Measurements from ENCODE around the gene TCIRG1. TPM values are rescaled to one million over a fixed set of nuclear protein-coding genes. Genes with fewer than 3 reads are reported as not detected.

The TCIRG1 gene
- total and polyA plus RNA-seq, 2 experiments from 2014 or later = 77.4 to 125 TPM

DNA sequence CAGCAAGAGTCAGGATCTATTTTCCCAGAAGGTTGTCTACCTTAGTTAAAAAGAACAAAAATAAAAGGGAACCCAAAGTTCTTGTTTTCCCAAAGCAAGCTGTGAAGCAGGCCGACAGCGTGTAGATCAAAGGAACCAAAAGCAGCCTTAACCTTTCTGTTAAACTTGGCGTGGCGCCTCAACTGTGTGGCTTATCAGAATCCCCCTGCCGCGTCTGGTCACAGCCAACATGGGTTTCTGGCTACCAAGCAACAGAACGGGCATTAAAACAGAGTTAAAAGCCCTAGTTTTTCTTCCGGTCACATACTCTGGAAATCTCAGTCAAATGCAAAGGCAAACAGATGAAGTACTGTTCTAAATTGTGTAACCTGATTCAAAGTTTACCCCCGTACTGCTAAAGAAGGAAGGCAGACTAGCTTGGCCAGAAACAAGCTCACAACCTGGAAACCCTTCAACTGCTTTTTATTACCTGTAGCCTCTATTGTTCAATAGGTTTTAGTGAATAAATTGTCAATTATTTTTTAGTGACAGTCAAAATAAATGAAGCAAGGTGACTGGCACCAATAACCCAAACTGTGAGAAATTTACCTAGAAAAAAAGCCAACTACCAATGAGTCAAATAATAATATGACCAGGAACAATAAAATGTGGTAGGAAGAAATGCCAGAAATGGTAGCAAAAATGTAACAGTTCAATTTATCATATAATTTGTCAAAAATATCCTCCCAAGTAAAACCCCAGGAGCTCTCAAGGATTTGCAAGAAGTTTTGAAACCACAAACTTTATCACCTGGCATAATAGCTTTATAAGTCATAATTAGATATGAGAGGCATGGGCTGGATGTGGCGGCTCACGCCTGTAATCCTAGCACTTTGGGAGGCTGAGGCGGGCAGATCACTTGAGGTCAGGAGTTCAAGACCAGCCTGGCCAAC lies 60.9 kb downstream of the TCIRG1 start:
- Histone ChIP-seq H3K9me2 (replicated peaks; ENCODE audit: insufficient read depth) (no peaks in the 10 kb centered on the region), H3K4me3 (no peak overlapping the region), H3K4me1 (ENCODE audit: insufficient read depth) (peaks cover 22% of the 10 kb centered on the region), H3K79me2 (peaks cover 93% of the 10 kb centered on the region), H2AFZ (no peak overlapping the region), H3K27me3 (no peaks in the 10 kb centered on the region), H3K27ac (peak overlapping the region; percentile 72), H3K4me2 (peak overlapping the region; percentile 71), H3K9me3 (ENCODE audit: low read depth) (no peaks in the 10 kb centered on the region), H3K36me3 (replicated peaks; ENCODE audit: insufficient read depth, low read depth) (no peaks in the 10 kb centered on the region), H4K20me1 (ENCODE audit: insufficient read depth, poor library complexity, severe bottlenecking) (peaks cover 68% of the 10 kb centered on the region)
- WGBS (ENCODE audit: low lambda C conversion rate, missing lambda C conversion rate) = 25% methylated on average over 12 of the region's 12 CpGs
- DNase-seq (ENCODE audit: low spot score) = peak; percentile 49
- TF ChIP-seq, protein P1, sequence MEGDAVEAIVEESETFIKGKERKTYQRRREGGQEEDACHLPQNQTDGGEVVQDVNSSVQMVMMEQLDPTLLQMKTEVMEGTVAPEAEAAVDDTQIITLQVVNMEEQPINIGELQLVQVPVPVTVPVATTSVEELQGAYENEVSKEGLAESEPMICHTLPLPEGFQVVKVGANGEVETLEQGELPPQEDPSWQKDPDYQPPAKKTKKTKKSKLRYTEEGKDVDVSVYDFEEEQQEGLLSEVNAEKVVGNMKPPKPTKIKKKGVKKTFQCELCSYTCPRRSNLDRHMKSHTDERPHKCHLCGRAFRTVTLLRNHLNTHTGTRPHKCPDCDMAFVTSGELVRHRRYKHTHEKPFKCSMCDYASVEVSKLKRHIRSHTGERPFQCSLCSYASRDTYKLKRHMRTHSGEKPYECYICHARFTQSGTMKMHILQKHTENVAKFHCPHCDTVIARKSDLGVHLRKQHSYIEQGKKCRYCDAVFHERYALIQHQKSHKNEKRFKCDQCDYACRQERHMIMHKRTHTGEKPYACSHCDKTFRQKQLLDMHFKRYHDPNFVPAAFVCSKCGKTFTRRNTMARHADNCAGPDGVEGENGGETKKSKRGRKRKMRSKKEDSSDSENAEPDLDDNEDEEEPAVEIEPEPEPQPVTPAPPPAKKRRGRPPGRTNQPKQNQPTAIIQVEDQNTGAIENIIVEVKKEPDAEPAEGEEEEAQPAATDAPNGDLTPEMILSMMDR (IDR thresholded peaks at IDR 0.05; ENCODE audit: poor library complexity) = no peak
- TF ChIP-seq EZH2phosphoT487 (IDR thresholded peaks at IDR 0.05; ENCODE audit: low read depth, severe bottlenecking, unreplicated experiment) = no peak
- TF ChIP-seq EZH2 (IDR thresholded peaks at IDR 0.05; ENCODE audit: borderline replicate concordance) = no peak

Small RNA genes within 50 kb of the gene (microRNA-seq; reads per million reads assigned to microRNA genes)
- gene MIR4691 (not detected), gene MIR6753 (not detected), gene MIR7113 (4.9 reads per million, percentile 8 among the genes with 10 or more reads in this experiment)

Small RNA genes within 50 kb of the gene (small RNA-seq; reads per million reads assigned to genes)
- 0.19 reads per million for gene MIR6753

Other genes with a start within 250 kb of the TCIRG1 start
- 22.6 and 23.5 TPM in 2 replicates for gene UNC93B1, start 34.9 kb upstream of the TCIRG1 start, total RNA-seq
- 38.0 and 42.9 TPM in 2 replicates for gene UNC93B1, start 34.9 kb upstream of the TCIRG1 start, polyA plus RNA-seq
- 11.7 and 15.4 TPM in 2 replicates for gene ALDH3B1, start 28.7 kb upstream of the TCIRG1 start, total RNA-seq
- gene ALDH3B1, start 28.7 kb upstream of the TCIRG1 start, polyA plus RNA-seq = 15.7 and 16.9 TPM in 2 replicates
- gene NDUFS8, start 8.3 kb upstream of the TCIRG1 start, total RNA-seq = 100 and 111 TPM in 2 replicates
- gene NDUFS8, start 8.3 kb upstream of the TCIRG1 start, polyA plus RNA-seq = 286 and 287 TPM in 2 replicates
- 74.6 and 117 TPM in 2 replicates for gene CHKA, start 82.4 kb downstream of the TCIRG1 start, total RNA-seq
- gene CHKA, start 82.4 kb downstream of the TCIRG1 start, polyA plus RNA-seq = 70.0 and 76.7 TPM in 2 replicates
- 36.0 TPM in 2 replicates for gene KMT5B, start 174.3 kb downstream of the TCIRG1 start, total RNA-seq
- gene KMT5B, start 174.3 kb downstream of the TCIRG1 start, polyA plus RNA-seq = 26.9 and 29.9 TPM in 2 replicates
- gene C11orf24, start 232.9 kb downstream of the TCIRG1 start, total RNA-seq = 42.8 and 55.6 TPM in 2 replicates
- gene C11orf24, start 232.9 kb downstream of the TCIRG1 start, polyA plus RNA-seq = 76.2 TPM in 2 replicates

Measured in hepatocyte (in vitro differentiated cells).